DMS 273 (cell line): ENCODE data around the gene FBXO11.
"Not testable (repeated sequence)": the region's sequence is repeated elsewhere in the genome, so short reads cannot be mapped to it uniquely, and the experiment has no call there.

Experiments
- DNase-seq: peaks from one replicate; lab custom pipeline; 2025; ENCODE audit not compliant: unreplicated experiment; lab: John Stamatoyannopoulos, UW

Gene FBXO11

GRCh38 chr2:47899915-47900816, 6.1 kb downstream of the FBXO11 start:
- DNase-seq: no peak

GRCh38 chr2:47897883-47898731, 8.2 kb downstream of the FBXO11 start:
- DNase-seq: no peak

GRCh38 chr2:47897191-47897882, 9.0 kb downstream of the FBXO11 start:
- not testable (repeated sequence) for DNase-seq

GRCh38 chr2:47896450-47896968, 9.8 kb downstream of the FBXO11 start:
- DNase-seq: no peak

- DNase-seq: no peak
Observed at GRCh38 chr2:47893771-47894170, 12.5 kb downstream of the FBXO11 start.

- no peak for DNase-seq
Observed at GRCh38 chr2:47892338-47892730, 14.0 kb downstream of the FBXO11 start.

GRCh38 chr2:47891369-47892337, 14.6 kb downstream of the FBXO11 start:
- no peak for DNase-seq

- no peak for DNase-seq
Observed at GRCh38 chr2:47890711-47891368, 15.5 kb downstream of the FBXO11 start.

- no peak for DNase-seq
Observed at GRCh38 chr2:47888581-47889280, 17.6 kb downstream of the FBXO11 start.

- no peak for DNase-seq
Observed at GRCh38 chr2:47876912-47877311, 29.4 kb downstream of the FBXO11 start.

- no peak for DNase-seq
Observed at GRCh38 chr2:47872941-47873340, 33.4 kb downstream of the FBXO11 start.

- no peak for DNase-seq
Observed at GRCh38 chr2:47870641-47871540, 35.4 kb downstream of the FBXO11 start.

- DNase-seq: no peak
Observed at GRCh38 chr2:47869859-47870595, 36.3 kb downstream of the FBXO11 start.

- no peak for DNase-seq
Observed at GRCh38 chr2:47868611-47869352, 37.5 kb downstream of the FBXO11 start.

- DNase-seq: peak; percentile 28
Observed at GRCh38 chr2:47867205-47867604, 39.1 kb downstream of the FBXO11 start.

- no peak for DNase-seq
Observed at GRCh38 chr2:47864566-47864965, 41.7 kb downstream of the FBXO11 start.
